ENCODE results near the gene TOR2A. TPM values are rescaled to one million over a fixed set of nuclear protein-coding genes. Genes with fewer than 3 reads are reported as not detected.

The TOR2A gene
- total RNA-seq, 1 donor from 2014 or later: 8.6 TPM

GRCh38 chr9:127720865-127721227, 14.2 kb downstream of the TOR2A start:
- DNase-seq (ENCODE audit: low spot score): no peak

GRCh38 chr9:127720031-127720864, 14.8 kb downstream of the TOR2A start:
- no peak for DNase-seq (ENCODE audit: low spot score)

- DNase-seq (ENCODE audit: low spot score): no peak
These were observed 17.3 kb downstream of the TOR2A start for GRCh38 chr9:127717766-127718165.

- no peak for DNase-seq (ENCODE audit: low spot score)
These were observed 18.7 kb downstream of the TOR2A start for GRCh38 chr9:127716412-127716811.

GRCh38 chr9:127715470-127716337, 19.4 kb downstream of the TOR2A start, which contains the start of the genes PTRH1 and TTC16:
Gene PTRH1 (minus strand): TSS chr9:127715663. CDS start chr9:127715639, 24 bp downstream.
Gene TTC16 (plus strand): TSS chr9:127716079. CDS start chr9:127716146, 67 bp downstream.
- peak; percentile 100 for DNase-seq (ENCODE audit: low spot score)

- DNase-seq (ENCODE audit: low spot score): no peak
These were observed 20.1 kb downstream of the TOR2A start for GRCh38 chr9:127714951-127715469.

GRCh38 chr9:127714020-127714750, 20.9 kb downstream of the TOR2A start:
- no peak for DNase-seq (ENCODE audit: low spot score)

- no peak for DNase-seq (ENCODE audit: low spot score)
These were observed 22.2 kb downstream of the TOR2A start for GRCh38 chr9:127712867-127713266.

- DNase-seq (ENCODE audit: low spot score): no peak
These were observed 22.7 kb downstream of the TOR2A start for GRCh38 chr9:127712371-127712770.

GRCh38 chr9:127711831-127712274, 23.2 kb downstream of the TOR2A start:
- DNase-seq (ENCODE audit: low spot score): no peak

- no peak for DNase-seq (ENCODE audit: low spot score)
These were observed 23.8 kb downstream of the TOR2A start for GRCh38 chr9:127711226-127711701.

GRCh38 chr9:127710204-127710783, 24.8 kb downstream of the TOR2A start:
- no peak for DNase-seq (ENCODE audit: low spot score)

- no peak for DNase-seq (ENCODE audit: low spot score)
These were observed 26.0 kb downstream of the TOR2A start for GRCh38 chr9:127708952-127709587.

- DNase-seq (ENCODE audit: low spot score): no peak
These were observed 27.3 kb downstream of the TOR2A start for GRCh38 chr9:127707766-127708165.

GRCh38 chr9:127706836-127707241, 28.3 kb downstream of the TOR2A start, which contains the start of gene CFAP157:
Gene CFAP157 (plus strand): TSS chr9:127706988. CDS start chr9:127707032, 44 bp downstream.
- no peak for DNase-seq (ENCODE audit: low spot score)

- DNase-seq (ENCODE audit: low spot score): no peak
These were observed 29.3 kb downstream of the TOR2A start for GRCh38 chr9:127705577-127706379.

GRCh38 chr9:127703289-127703946, 31.7 kb downstream of the TOR2A start:
- DNase-seq (ENCODE audit: low spot score): no peak

GRCh38 chr9:127700594-127701255, 34.4 kb downstream of the TOR2A start:
- no peak for DNase-seq (ENCODE audit: low spot score)
